ENCODE results near the gene MIA3. TPM values are rescaled to one million over a fixed set of nuclear protein-coding genes. Genes with fewer than 3 reads are reported as not detected.

Gene MIA3
- total RNA-seq, 4 donors from 2014 or later, result 24.1 to 75.3 (median 47.9) TPM

DNA sequence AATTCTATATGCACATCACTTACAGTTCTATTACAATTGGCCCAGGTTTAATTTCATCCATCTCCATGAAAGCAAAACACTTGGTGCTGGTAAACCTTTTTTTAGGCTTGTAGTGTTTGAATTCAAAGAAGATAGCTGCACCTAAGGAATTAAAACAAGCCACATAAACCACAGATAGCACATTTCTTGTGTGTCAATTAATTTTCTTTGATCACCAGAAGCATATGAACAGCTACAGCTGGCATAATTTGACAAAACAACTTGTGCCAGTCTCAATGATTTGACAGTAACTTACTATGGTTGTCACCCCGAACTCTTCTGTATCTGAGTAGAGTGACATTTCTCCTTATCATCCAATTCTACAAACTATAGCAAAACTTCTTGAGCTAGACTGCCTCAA lies 52.2 kb downstream of the MIA3 start:
- intact Hi-C loops (cut with DNase I; ENCODE audit: low total_unique reads) (no loop called here), in situ Hi-C loops (cut with MboI; ENCODE audit: low sequenced_read_pairs in 4 of 4) (no loop called here)
- Histone ChIP-seq H3K4me3 (no peak overlapping the region), H3K36me3 (peaks cover 3 to 47% of the 10 kb centered on the region in 2 donors), H3K27ac (no peak overlapping the region), H3K27me3 (no peaks in the 10 kb centered on the region), H3K9me3 (no peaks in the 10 kb centered on the region), H3K4me1 (no peaks in the 10 kb centered on the region)
- ATAC-seq (no peak), DNase-seq (no peak)
- TF ChIP-seq, protein P1, sequence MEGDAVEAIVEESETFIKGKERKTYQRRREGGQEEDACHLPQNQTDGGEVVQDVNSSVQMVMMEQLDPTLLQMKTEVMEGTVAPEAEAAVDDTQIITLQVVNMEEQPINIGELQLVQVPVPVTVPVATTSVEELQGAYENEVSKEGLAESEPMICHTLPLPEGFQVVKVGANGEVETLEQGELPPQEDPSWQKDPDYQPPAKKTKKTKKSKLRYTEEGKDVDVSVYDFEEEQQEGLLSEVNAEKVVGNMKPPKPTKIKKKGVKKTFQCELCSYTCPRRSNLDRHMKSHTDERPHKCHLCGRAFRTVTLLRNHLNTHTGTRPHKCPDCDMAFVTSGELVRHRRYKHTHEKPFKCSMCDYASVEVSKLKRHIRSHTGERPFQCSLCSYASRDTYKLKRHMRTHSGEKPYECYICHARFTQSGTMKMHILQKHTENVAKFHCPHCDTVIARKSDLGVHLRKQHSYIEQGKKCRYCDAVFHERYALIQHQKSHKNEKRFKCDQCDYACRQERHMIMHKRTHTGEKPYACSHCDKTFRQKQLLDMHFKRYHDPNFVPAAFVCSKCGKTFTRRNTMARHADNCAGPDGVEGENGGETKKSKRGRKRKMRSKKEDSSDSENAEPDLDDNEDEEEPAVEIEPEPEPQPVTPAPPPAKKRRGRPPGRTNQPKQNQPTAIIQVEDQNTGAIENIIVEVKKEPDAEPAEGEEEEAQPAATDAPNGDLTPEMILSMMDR (IDR thresholded peaks at IDR 0.05 in 4 of 5, conservative IDR thresholded peaks at IDR 0.05 in 1 of 5), result no peak
- no peak for TF ChIP-seq POLR2A (IDR thresholded peaks at IDR 0.05)

DNA sequence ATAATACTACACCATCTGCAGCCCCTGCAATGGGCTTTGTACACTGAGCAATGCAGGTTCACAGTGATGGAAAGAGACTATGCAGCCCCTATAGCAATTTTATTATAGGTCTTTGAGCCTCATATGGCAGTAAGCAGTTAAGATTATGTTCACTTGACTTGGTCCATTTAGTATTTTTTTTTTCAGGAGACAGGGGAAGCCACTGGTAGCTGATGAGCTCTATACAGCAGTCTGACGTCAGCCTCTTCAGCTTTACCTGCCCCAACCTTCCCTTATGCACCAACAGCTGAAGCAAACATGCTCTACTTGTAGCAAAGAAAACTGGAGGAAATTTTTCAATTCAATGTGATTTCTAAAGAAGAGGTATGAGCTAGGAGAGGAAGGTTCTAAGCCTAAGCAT lies 62.2 kb downstream of the MIA3 start:
- intact Hi-C loops (cut with DNase I; ENCODE audit: low total_unique reads) (no loop called here), in situ Hi-C loops (cut with MboI; ENCODE audit: low sequenced_read_pairs in 4 of 4) (no loop called here)
- no peak overlapping the region for H3K4me3 ChIP-seq
- no peak overlapping the region for H3K27ac ChIP-seq
- no peak for TF ChIP-seq POLR2A (IDR thresholded peaks at IDR 0.05)
- TF ChIP-seq, protein P1 (IDR thresholded peaks at IDR 0.05 in 4 of 5, conservative IDR thresholded peaks at IDR 0.05 in 1 of 5), result no peak
- H3K9me3 ChIP-seq, result no peaks in the 10 kb centered on the region
- no peak for DNase-seq
- H3K36me3 ChIP-seq, result peaks cover 0 to 9% of the 10 kb centered on the region in 2 donors
- H3K27me3 ChIP-seq, result no peaks in the 10 kb centered on the region
- H3K4me1 ChIP-seq, result no peaks in the 10 kb centered on the region
- ATAC-seq, result no peak

DNA sequence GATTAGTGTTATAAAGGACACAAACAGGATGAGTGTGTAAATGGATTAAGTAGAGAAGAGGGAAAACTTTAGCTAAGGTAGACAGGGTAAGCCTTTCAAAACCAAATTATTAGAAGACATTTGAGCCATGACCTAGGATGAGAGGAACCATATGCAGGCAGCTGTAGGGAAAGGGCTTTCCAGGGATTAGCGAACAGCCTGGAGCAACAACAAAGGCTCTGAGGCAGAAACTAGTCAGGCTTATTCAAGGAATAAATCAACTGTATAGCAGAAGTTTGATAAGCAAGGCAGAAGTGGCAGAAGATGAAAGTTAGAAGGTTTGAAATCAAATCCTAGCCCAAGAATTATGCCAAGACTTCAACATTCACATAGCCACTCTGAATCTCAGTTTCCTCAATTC lies 73.1 kb downstream of the MIA3 start:
- Histone ChIP-seq H3K9me3 (no peaks in the 10 kb centered on the region), H3K4me3 (no peak overlapping the region), H3K27ac (no peak overlapping the region), H3K27me3 (no peaks in the 10 kb centered on the region), H3K4me1 (no peaks in the 10 kb centered on the region), H3K36me3 (peaks cover 4 to 24% of the 10 kb centered on the region in 2 donors)
- in situ Hi-C loops (cut with MboI; ENCODE audit: low sequenced_read_pairs in 4 of 4), result no loop called here
- intact Hi-C loops (cut with DNase I; ENCODE audit: low total_unique reads), result no loop called here
- TF ChIP-seq POLR2A (IDR thresholded peaks at IDR 0.05), result no peak
- TF ChIP-seq, protein P1 (IDR thresholded peaks at IDR 0.05 in 4 of 5, conservative IDR thresholded peaks at IDR 0.05 in 1 of 5), result no peak
- ATAC-seq (no peak), DNase-seq (no peak)

DNA sequence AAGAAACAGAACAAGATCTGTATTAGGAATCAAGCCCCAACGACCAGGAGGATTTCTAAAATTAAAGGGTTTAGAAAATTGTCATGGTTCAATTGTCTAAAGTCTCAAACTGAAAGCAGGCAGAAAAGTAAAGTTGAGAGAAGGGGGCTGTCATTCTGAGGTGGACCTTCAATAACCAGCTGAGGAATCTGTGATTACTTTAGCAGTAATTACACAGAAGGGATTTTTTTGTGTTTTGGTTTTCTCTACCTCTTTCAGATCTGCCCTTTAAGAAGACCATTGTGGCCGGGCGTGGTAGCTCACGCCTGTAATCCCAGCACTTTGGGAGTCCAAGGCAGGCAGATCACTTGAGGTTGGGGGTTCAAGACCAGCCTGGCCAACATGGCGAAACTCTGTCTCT lies 77.0 kb downstream of the MIA3 start:
- DNase-seq (no peak), ATAC-seq (no peak)
- Histone ChIP-seq H3K4me3 (no peak overlapping the region), H3K27ac (no peak overlapping the region), H3K4me1 (no peaks in the 10 kb centered on the region), H3K27me3 (no peaks in the 10 kb centered on the region), H3K9me3 (no peaks in the 10 kb centered on the region), H3K36me3 (peaks cover 0 to 17% of the 10 kb centered on the region in 2 donors)
- TF ChIP-seq, protein P1 (IDR thresholded peaks at IDR 0.05 in 4 of 5, conservative IDR thresholded peaks at IDR 0.05 in 1 of 5), result no peak
- TF ChIP-seq POLR2A (IDR thresholded peaks at IDR 0.05), result no peak
- in situ Hi-C loops (cut with MboI; ENCODE audit: low sequenced_read_pairs in 4 of 4) (no loop called here), intact Hi-C loops (cut with DNase I; ENCODE audit: low total_unique reads) (no loop called here)

DNA sequence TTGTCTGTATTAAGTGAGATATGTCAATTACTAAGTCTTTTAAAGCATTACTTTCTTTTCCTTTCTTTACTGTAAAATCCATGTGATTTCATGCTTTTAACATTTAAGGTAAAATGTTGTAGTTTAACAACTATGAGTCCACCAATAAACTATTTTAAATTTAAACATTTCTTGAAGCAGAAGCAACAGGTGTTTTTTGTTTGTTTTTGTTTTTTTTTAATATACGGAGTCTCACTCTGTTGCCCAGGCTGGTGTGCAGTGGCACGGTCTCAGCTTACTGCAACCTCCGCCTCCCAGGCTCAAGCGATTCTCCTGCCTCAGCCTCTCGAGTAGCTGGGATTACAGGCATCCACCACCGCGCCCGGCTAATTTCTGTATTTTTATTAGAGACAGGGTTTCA lies 78.8 kb downstream of the MIA3 start:
- DNase-seq, result no peak
- in situ Hi-C loops (cut with MboI; ENCODE audit: low sequenced_read_pairs in 4 of 4), result no loop called here

More for the DNA sequence above, 78.8 kb downstream of the MIA3 start:
- H3K4me1 ChIP-seq, result no peaks in the 10 kb centered on the region
- H3K27me3 ChIP-seq, result no peaks in the 10 kb centered on the region
- peaks cover 0 to 36% of the 10 kb centered on the region in 2 donors for H3K36me3 ChIP-seq
- H3K9me3 ChIP-seq, result no peaks in the 10 kb centered on the region
- TF ChIP-seq POLR2A (IDR thresholded peaks at IDR 0.05), result no peak
- TF ChIP-seq, protein P1 (IDR thresholded peaks at IDR 0.05 in 4 of 5, conservative IDR thresholded peaks at IDR 0.05 in 1 of 5), result no peak
- H3K27ac ChIP-seq, result no peak overlapping the region
- intact Hi-C loops (cut with DNase I; ENCODE audit: low total_unique reads), result no loop called here
- H3K4me3 ChIP-seq, result no peak overlapping the region
- ATAC-seq, result no peak

Data from gastrocnemius medialis (tissue), 4 donors.